ENCODE measurements around the gene CHL1. TPM values are rescaled to one million over a fixed set of nuclear protein-coding genes. Genes with fewer than 3 reads are reported as not detected.

Gene CHL1
- total RNA-seq, 1 donor from 2014 or later, result 7.4 TPM

DNA sequence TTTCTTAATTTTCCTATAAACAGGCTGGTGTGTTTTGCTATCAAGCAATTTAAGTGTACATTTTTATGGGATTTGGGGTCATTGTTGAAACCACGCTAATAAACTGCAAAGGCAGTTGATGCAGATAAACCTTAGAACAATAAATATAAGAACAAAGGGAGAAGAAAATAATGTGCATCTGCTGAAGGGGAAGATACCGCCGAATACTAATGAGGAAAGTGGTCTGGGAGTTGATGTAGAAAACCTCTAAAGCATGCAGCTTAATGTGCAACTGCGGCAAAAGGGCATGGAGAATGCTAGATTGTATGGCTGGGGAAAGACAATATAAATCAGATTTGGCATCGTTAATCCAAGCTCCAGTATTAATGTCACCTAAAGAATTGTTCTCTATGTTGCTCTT is 29.8 kb upstream of the CHL1 start:
- Mint-ChIP-seq H3K27me3 (peaks cover 3% of the 10 kb centered on the region), H3K36me3 (ENCODE audit: low read depth) (no peaks in the 10 kb centered on the region), H3K27ac (no peak overlapping the region), H3K4me1 (no peaks in the 10 kb centered on the region), H3K4me3 (no peak overlapping the region), H3K9me3 (no peaks in the 10 kb centered on the region)
- ATAC-seq (ENCODE audit: low read depth), result no peak
- intact Hi-C loops (cut with micrococcal nuclease), result no loop called here
- CTCF ChIA-PET, result no interaction called here
- TF ChIP-seq, protein P1, sequence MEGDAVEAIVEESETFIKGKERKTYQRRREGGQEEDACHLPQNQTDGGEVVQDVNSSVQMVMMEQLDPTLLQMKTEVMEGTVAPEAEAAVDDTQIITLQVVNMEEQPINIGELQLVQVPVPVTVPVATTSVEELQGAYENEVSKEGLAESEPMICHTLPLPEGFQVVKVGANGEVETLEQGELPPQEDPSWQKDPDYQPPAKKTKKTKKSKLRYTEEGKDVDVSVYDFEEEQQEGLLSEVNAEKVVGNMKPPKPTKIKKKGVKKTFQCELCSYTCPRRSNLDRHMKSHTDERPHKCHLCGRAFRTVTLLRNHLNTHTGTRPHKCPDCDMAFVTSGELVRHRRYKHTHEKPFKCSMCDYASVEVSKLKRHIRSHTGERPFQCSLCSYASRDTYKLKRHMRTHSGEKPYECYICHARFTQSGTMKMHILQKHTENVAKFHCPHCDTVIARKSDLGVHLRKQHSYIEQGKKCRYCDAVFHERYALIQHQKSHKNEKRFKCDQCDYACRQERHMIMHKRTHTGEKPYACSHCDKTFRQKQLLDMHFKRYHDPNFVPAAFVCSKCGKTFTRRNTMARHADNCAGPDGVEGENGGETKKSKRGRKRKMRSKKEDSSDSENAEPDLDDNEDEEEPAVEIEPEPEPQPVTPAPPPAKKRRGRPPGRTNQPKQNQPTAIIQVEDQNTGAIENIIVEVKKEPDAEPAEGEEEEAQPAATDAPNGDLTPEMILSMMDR (IDR thresholded peaks at IDR 0.05), result no peak
- DNase-seq, result no peak
- POLR2A ChIA-PET, result no interaction called here

DNA sequence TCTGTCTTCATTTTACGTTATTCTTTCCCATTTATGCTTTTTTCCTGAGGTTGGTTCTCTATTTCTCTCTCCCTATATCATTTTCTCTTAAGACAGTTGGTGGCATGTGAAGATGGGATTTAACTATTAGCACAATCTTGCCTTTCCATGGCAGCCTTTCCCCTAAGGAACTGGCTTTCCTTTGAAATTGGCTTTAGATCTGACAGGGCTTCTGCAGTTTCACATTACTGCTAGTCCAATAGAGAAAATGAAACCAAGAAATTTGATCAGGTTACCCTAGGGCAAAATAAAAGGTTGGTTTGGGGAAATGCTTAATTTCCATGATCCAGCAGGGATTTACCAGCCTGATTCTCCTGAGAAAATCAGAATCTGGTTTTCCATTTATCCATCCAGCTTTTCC is 22.7 kb upstream of the CHL1 start:
- CTCF ChIA-PET, result interaction anchor here (1.2 kb wide), 1 partner anchor 180 kb away, joined by 4 read pairs; no protein-coding TSS in a partner anchor
- peaks cover 4% of the 10 kb centered on the region for H3K4me1 Mint-ChIP-seq
- no peaks in the 10 kb centered on the region for H3K9me3 Mint-ChIP-seq
- H3K27ac Mint-ChIP-seq, result no peak overlapping the region
- TF ChIP-seq, protein P1 (IDR thresholded peaks at IDR 0.05), result no peak
- intact Hi-C loops (cut with micrococcal nuclease), result no loop called here
- POLR2A ChIA-PET, result no interaction called here
- DNase-seq (no peak), ATAC-seq (ENCODE audit: low read depth) (no peak)
- H3K4me3 Mint-ChIP-seq, result no peak overlapping the region
- no peaks in the 10 kb centered on the region for H3K36me3 Mint-ChIP-seq (ENCODE audit: low read depth)
- H3K27me3 Mint-ChIP-seq, result peaks cover 2% of the 10 kb centered on the region

DNA sequence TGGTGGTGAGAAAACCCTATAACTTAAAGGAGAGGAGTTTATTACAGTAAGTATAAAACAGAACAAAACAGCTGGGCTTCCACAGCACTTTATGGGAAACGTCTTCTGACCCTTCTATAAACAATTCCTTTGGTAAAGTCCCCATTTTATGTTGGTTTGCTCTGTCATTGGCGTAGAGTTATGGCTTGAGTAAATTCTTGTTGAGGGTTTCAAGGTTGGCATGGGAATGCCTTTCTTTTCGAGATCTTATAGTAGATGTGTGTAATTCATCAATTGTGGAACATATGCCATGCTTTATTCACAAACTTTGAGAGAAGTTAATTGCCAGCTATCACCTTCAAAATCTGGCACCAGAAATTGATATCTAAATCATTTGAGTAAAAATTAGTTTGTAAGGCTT is 11.6 kb upstream of the CHL1 start:
- ChIA-PET CTCF (interaction anchor here (1.4 kb wide), 1 partner anchor 169 kb away, joined by 5 read pairs; no protein-coding TSS in a partner anchor), POLR2A (no interaction called here)

DNA sequence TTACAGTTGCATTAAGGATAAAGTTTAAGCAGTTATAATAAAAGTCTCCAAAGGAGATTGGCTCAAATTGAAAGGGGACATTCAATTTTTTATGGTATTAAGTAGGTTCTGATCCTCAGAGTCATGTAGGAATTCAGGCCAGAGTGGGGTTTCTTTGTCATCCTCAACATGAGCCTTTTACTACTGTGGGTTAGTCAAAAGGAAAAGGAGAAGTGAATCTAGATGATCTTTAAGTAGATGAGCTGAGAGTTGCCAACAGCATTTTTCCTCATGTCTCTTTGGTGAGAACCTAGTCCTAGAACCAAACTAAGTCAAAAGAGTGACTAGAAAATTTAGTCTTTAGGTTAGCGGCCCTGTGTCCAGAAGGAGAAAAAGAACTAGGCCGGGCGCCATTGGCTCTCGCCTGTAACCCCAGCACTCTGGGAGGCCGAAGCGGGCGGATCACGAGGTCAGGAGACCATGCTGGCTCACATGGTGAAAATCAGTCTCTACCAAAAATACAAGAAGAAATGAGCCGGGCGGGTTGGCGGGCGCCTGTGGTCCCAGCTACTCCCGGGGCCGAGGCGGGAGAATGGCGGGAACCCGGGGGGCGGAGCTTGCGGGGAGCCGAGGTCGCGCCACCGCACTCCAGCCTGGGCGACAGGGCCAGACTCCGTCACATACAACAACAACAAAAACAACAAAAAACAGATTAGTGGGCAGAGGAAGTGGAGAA is 4.2 kb upstream of the CHL1 start:
- POLR2A ChIA-PET, result no interaction called here
- DNase-seq (no peak), ATAC-seq (ENCODE audit: low read depth) (peak; percentile 71)
- TF ChIP-seq, protein P1 (IDR thresholded peaks at IDR 0.05), result no peak
- no peaks in the 10 kb centered on the region for H3K36me3 Mint-ChIP-seq (ENCODE audit: low read depth)
- CTCF ChIA-PET, result interaction anchor here (1.2 kb wide), 1 partner anchor 162 kb away, joined by 3 read pairs; no protein-coding TSS in a partner anchor
- peak overlapping the region; percentile 50 for H3K4me3 Mint-ChIP-seq
- peak overlapping the region; percentile 79 for H3K27ac Mint-ChIP-seq
- H3K4me1 Mint-ChIP-seq, result peaks cover 13% of the 10 kb centered on the region
- H3K27me3 Mint-ChIP-seq, result peaks cover 9% of the 10 kb centered on the region
- intact Hi-C loops (cut with micrococcal nuclease), result loop anchor here (2.0 kb wide), 1 partner anchor 162 kb away; no protein-coding TSS in a partner anchor
- H3K9me3 Mint-ChIP-seq, result peaks cover under 1% of the 10 kb centered on the region

More for the DNA sequence above, 11.6 kb upstream of the CHL1 start:
- no peak overlapping the region for H3K4me3 Mint-ChIP-seq
- DNase-seq, result no peak
- H3K4me1 Mint-ChIP-seq, result peaks cover 2% of the 10 kb centered on the region
- H3K9me3 Mint-ChIP-seq, result peaks cover 3% of the 10 kb centered on the region
- ATAC-seq (ENCODE audit: low read depth), result no peak
- TF ChIP-seq, protein P1 (IDR thresholded peaks at IDR 0.05), result no peak
- no peak overlapping the region for H3K27ac Mint-ChIP-seq
- peaks cover 1% of the 10 kb centered on the region for H3K27me3 Mint-ChIP-seq
- H3K36me3 Mint-ChIP-seq (ENCODE audit: low read depth), result no peaks in the 10 kb centered on the region
- intact Hi-C loops (cut with micrococcal nuclease), result no loop called here

DNA sequence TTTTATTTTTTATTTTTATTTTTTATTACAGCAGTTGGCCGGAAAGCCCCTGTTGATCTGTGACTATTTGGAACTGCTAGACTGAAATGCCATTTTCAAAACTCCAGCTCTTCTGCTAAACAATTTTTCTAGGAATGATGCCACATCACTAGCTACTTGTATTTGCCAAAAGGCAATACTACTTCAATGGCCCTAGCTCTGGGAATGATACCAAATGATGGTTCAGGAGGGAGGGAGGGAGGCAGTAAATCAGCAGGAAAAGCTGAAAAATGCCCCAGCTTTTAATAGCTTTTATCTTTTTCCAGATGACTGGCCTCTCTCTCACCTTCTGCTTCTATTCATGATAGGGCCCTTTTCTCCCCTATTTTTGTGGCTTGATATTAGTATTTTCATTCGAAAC is 2.6 kb upstream of the CHL1 start:
- ATAC-seq (ENCODE audit: low read depth), result no peak
- CTCF ChIA-PET, result no interaction called here
- intact Hi-C loops (cut with micrococcal nuclease), result loop anchor here (1.0 kb wide), 1 partner anchor 8 kb away; no protein-coding TSS in a partner anchor

More for the DNA sequence above, 2.6 kb upstream of the CHL1 start:
- Mint-ChIP-seq H3K9me3 (no peaks in the 10 kb centered on the region), H3K27ac (no peak overlapping the region), H3K4me1 (peaks cover 13% of the 10 kb centered on the region), H3K36me3 (ENCODE audit: low read depth) (no peaks in the 10 kb centered on the region), H3K4me3 (no peak overlapping the region), H3K27me3 (peaks cover 9% of the 10 kb centered on the region)
- POLR2A ChIA-PET, result no interaction called here
- TF ChIP-seq, protein P1 (IDR thresholded peaks at IDR 0.05), result no peak
- no peak for DNase-seq

Measured in activated B cell treated with CpG ODN at 0.5 μM for 24 hours (primary cell).